ENCODE results near the gene CACYBP.

- TF ChIP-seq USF2 (IDR thresholded peaks at IDR 0.05), result no peak
- no peak for TF ChIP-seq POLR2A (IDR thresholded peaks at IDR 0.05; ENCODE audit: low read length)
- no peak for TF ChIP-seq KDM1A (IDR thresholded peaks at IDR 0.05; ENCODE audit: low read depth)
- no peak for TF ChIP-seq CTCF (IDR thresholded peaks at IDR 0.05)
- TF ChIP-seq NR3C1 (IDR thresholded peaks at IDR 0.05), result no peak
Observed at GRCh38 chr1:175003521-175003920, 3.8 kb downstream of the CACYBP start.

All from A549 (cell line).